ENCODE data around the gene RPL38.

The RPL38 gene

GRCh38 chr17:74228306-74228978 lies 25.0 kb downstream of the RPL38 start:
- DNase-seq = no peak

DNA sequence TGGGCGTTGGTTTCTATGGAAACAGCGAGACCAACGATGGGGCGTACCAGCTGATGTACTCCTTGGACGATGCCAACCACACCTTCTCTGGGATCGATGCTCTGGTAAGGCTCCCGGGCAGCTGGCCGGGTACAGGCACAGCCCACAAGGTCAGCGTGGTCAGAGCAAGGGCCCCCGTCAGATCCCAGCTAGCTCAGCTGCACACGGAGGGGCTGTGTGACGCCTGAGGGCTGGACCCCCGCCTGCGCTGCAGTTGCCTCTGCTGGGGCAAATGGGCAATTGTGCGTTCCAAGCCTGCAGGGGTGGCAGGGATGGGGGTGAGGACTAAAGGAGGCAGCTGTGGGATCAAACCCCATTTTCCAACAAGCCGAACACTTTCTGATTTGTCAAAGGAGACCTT lies 27.4 kb downstream of the RPL38 start:
- DNase-seq = no peak

GRCh38 chr17:74231928-74232907 lies 28.7 kb downstream of the RPL38 start:
- DNase-seq = no peak

DNA sequence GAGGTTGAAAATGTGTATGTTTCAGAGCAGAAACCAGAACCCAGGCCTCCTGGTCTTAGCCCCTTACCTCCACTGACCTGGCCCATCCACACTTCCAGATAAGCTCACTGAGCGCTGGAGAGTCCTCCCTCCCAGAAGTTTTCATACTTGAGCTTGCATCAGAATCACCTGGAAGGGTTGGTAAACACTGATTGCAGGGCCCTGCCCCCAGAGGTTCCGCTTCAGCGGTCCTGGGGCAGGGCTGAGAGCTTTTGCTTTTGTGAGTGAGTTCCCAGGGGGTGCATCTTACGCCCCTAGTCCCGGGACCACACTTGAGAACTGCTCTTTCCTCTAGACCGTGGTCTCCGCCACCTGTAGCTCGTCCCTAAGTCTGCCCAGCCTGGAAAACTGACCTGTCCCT lies 30.5 kb downstream of the RPL38 start:
- DNase-seq = no peak

GRCh38 chr17:74234486-74234885 lies 31.0 kb downstream of the RPL38 start:
- no peak for DNase-seq

DNA sequence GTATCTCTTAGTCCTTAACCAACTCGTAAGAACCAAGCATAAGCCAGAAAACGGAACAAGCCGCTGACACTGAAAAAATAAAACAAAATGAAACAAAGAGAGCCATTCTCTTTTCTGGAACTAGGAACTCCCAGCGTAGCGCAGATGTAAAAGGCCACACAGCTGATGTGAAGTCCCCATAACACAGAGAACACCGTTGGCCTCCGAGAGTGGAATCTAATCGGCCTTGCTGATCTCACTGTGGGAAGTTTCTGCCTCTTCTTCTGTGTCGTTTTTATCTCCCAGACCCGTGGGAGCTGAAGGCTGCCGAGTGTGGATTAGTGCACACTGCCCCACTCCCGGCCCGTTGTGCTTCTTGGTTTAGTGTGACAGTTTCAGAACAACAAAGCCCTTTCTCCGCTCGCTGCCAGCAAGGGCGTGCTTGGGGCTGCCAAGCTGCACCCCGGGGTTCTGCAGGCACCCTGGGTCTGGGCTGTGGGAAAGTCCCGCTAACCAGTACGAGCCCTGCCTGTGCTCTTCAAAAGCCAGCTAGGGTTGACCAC lies 31.6 kb downstream of the RPL38 start:
- DNase-seq = no peak

DNA sequence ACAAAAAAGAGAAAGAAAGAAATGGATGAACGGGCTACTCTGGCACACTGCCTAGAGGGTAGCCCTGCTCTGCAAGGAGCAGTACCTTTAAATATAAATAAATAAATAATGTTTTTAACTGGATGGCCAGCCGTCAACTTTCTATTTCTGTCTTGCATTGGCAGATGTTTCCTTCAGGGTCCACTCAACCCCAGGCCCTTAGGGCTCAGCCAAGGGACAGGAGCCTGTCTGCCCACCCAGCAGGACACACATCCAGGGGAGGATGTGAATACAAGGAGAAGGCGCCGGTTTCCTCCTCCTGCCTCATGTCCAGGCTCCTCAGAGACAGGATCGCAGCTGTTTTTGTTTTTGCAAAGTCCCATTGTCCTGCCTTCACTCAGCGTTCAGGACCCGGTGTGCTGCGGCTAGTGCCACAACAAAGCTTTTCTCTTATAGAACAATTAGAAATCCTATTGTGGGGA lies 32.5 kb downstream of the RPL38 start:
- no peak for DNase-seq

- no peak for DNase-seq
These were observed 33.8 kb downstream of the RPL38 start for GRCh38 chr17:74237321-74237720.

DNA sequence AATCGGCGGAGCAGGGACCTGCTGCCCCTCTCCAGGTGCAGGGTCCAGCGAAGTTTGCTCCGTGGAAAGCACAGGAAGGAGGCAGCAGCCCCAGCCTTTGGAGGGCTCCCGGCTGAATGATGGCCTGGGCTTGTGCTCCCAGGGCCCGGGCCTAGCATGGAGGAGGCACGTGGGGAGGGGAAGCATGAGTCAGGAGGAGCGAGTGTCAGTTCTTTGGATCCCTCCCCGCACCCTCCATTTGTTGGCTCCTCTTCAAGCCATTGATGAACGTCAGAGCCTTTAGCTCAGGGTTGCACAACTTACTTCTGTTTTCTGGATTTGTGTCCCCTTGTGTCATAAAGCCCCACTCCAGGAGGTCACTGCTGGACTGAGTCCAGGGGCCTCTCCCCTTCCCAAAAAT lies 35.7 kb downstream of the RPL38 start:
- DNase-seq = no peak

- no peak for DNase-seq
These were observed 37.2 kb downstream of the RPL38 start for GRCh38 chr17:74240618-74241205.

- no peak for DNase-seq
These were observed 38.0 kb downstream of the RPL38 start for GRCh38 chr17:74241431-74241830.

- DNase-seq = no peak
These were observed 38.4 kb downstream of the RPL38 start for GRCh38 chr17:74241847-74242246.

GRCh38 chr17:74243013-74243755 lies 39.7 kb downstream of the RPL38 start:
- no peak for DNase-seq

- DNase-seq = no peak
These were observed 40.6 kb downstream of the RPL38 start for GRCh38 chr17:74244128-74244527.

- DNase-seq = no peak
These were observed 41.1 kb downstream of the RPL38 start for GRCh38 chr17:74244548-74244947.

GRCh38 chr17:74245145-74245831 lies 41.8 kb downstream of the RPL38 start:
- no peak for DNase-seq

- no peak for DNase-seq
These were observed 42.4 kb downstream of the RPL38 start for GRCh38 chr17:74245871-74246270.

DNA sequence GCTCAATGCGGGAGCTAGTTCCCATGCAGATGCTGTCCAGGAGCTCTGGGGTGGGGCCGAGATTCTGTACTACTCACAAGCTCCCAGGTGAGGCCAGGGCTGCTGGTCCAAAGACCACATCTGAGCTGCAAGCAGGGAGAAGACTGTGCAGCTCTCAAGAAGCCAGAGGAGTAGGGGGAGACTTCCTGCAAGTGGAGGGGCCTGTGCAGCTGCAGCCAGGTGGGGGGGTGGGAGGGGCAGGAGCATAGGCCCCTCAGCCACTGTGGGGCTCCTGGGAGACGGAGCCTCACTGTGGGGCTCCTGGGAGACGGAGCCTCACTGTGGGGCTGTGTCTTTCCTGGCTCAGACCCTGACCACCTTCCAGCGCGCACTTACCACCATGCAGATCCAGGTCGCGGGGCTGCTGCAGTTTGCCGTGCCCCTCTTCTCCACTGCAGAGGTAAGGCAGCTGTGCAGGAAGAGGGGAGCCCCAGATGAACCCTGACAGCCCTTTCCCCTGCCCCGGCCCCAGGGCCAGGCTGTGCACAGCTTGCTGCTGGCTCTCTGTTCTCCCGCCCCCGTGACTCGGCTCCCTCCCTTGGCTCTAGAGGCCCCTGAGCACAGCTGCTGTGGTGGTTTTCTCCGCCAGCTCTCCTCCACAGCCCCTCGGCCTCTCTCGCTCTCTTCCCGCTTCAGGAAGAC lies 46.3 kb downstream of the RPL38 start:
- DNase-seq = no peak

DNA sequence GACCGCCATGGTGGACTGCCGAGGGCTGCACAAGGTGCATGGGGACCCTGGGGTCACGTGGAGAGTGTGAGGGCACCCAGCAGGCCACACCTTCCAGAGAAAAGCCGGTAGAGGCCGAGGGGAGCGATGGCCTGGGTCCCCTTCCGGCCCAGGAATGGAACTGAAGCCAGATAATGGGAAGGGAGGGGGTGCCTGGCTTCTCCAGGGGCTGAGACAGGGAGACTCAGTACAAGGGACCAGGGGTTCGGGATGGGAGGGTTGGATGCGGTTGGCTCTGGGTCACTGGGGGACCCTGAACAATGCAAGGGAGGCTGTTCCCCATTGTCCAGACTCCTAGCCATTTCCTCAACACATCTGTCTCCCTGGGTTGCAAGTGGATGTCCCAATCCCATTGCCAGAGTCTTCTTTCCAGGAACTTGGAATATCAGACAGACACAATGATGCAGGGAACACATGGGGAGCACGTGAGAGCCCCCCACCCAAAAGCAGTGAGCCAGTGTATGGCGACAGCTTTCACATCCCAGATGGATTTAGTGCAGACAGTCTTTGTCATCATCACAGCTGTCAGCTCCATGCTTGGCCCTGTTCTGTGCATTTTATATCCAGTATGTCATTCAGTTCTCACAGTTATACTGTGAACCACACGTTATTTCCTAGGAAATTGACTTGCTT lies 47.0 kb downstream of the RPL38 start:
- DNase-seq = no peak

DNA sequence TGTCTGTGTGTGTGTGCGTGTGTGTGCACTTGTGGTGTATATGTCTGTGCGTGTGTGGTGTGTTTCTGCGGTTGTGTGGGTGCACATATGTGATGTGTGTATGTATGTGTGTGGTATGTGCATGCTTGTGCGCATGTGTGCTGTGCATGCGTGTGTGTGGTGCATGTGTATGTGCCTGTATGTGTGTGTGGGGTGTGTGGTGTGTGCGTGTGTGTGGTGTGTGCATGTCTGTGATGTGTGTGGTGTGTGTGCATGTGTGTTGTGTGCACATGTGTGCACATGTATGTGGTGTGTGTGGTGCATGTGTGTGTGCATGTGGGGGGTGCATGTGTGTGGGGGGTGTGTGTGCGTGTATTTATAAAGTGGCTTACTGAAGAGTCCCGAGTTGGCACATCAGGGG lies 47.6 kb downstream of the RPL38 start:
- no peak for DNase-seq

- DNase-seq = no peak
These were observed 48.1 kb downstream of the RPL38 start for GRCh38 chr17:74251569-74251968.
